H9 (cell line): Measurements from ENCODE around the gene LRP8. TPM values are rescaled to one million over a fixed set of nuclear protein-coding genes. Genes with fewer than 3 reads are reported as not detected.

ENCODE experiments used
- DNase-seq: peaks from one replicate; pipeline ENCODE4 v3.0.0-alpha.2; 2017
- H2AFZ ChIP-seq: one replicate; pipeline ENCODE4 v1.6.1; 2013; ENCODE audit warnings: mild to moderate bottlenecking, low read length, control low read depth, moderate library complexity
- H2AK5ac ChIP-seq: 2 replicates; pipeline ENCODE4 v1.6.1; 2013; ENCODE audit warnings: low read length, control low read depth, mixed read lengths; ENCODE audit not compliant: insufficient read length
- H2BK120ac ChIP-seq: one replicate; pipeline ENCODE4 v1.6.1; 2013; ENCODE audit warnings: low read depth, mild to moderate bottlenecking, low read length, control low read depth, inconsistent platforms; ENCODE audit not compliant: poor library complexity, severe bottlenecking
- H2BK12ac ChIP-seq: 2 replicates; pipeline ENCODE4 v1.6.1; 2013; ENCODE audit warnings: low read length, control low read depth, mixed read lengths, low read depth; ENCODE audit not compliant: insufficient read length
- H2BK15ac ChIP-seq: 2 replicates; pipeline ENCODE4 v1.6.1; 2013; ENCODE audit warnings: low read depth, low read length, control low read depth
- H2BK20ac ChIP-seq: one replicate; pipeline ENCODE4 v1.6.1; 2013; ENCODE audit warnings: low read depth, mild to moderate bottlenecking, low read length, control low read depth, inconsistent platforms; ENCODE audit not compliant: poor library complexity, severe bottlenecking
- H2BK5ac ChIP-seq: 2 replicates; pipeline ENCODE4 v1.6.1; 2013; ENCODE audit warnings: low read length, control low read depth, mixed read lengths; ENCODE audit not compliant: insufficient read length
- H3K14ac ChIP-seq: 2 replicates; pipeline ENCODE4 v1.6.1; 2013; ENCODE audit warnings: low read length, control low read depth; ENCODE audit not compliant: insufficient read depth
- H3K18ac ChIP-seq: 2 replicates; pipeline ENCODE4 v1.6.1; 2013; ENCODE audit warnings: low read depth, mild to moderate bottlenecking, mixed read lengths, low read length, control low read depth; ENCODE audit not compliant: insufficient read length
- H3K23ac ChIP-seq: 2 replicates; pipeline ENCODE4 v1.6.1; 2013; ENCODE audit warnings: low read length, control low read depth, mixed read lengths, low read depth; ENCODE audit not compliant: insufficient read length
- H3K23me2 ChIP-seq: 2 replicates; pipeline ENCODE4 v1.6.1; 2013; ENCODE audit warnings: low read depth, mild to moderate bottlenecking, mixed read lengths, low read length, control low read depth; ENCODE audit not compliant: insufficient read length, poor library complexity, severe bottlenecking
- H3K27ac ChIP-seq: 2 replicates; pipeline ENCODE4 v1.5.1; 2013; ENCODE audit warnings: low read length, control low read depth, mixed read lengths, low read depth; ENCODE audit not compliant: insufficient read length
- H3K27me3 ChIP-seq: 2 replicates; pipeline ENCODE4 v1.6.1; 2013; ENCODE audit warnings: low read length, control low read depth, inconsistent platforms; ENCODE audit not compliant: insufficient read depth
- H3K4ac ChIP-seq: 2 replicates; pipeline ENCODE4 v1.6.1; 2013; ENCODE audit warnings: low read depth, mild to moderate bottlenecking, control low read depth, inconsistent platforms, low read length, moderate library complexity
- H3K4me1 ChIP-seq: 2 replicates; pipeline ENCODE4 v1.6.1; 2013; ENCODE audit warnings: low read length, control low read depth, inconsistent platforms; ENCODE audit not compliant: insufficient read depth
- H3K4me2 ChIP-seq: 2 replicates; pipeline ENCODE4 v1.6.1; 2013; ENCODE audit warnings: low read length, control low read depth, mixed read lengths; ENCODE audit not compliant: insufficient read length, insufficient read depth
- H3K56ac ChIP-seq: 2 replicates; pipeline ENCODE4 v1.6.1; 2013; ENCODE audit warnings: low read depth, mild to moderate bottlenecking, mixed read lengths, low read length, control low read depth; ENCODE audit not compliant: insufficient read length
- H3K79me1 ChIP-seq: 2 replicates; pipeline ENCODE4 v1.6.1; 2013; ENCODE audit warnings: low read depth, mild to moderate bottlenecking, moderate library complexity, low read length, control low read depth, inconsistent platforms; ENCODE audit not compliant: insufficient read depth, poor library complexity, severe bottlenecking
- H3K79me2 ChIP-seq: 2 replicates; pipeline ENCODE4 v1.6.1; 2013; ENCODE audit warnings: low read length, control low read depth, inconsistent platforms; ENCODE audit not compliant: insufficient read depth
- H3K9ac ChIP-seq: 2 replicates; pipeline ENCODE4 v1.6.1; 2013; ENCODE audit warnings: low read length, control low read depth, mixed read lengths; ENCODE audit not compliant: insufficient read length; ENCODE audit errors: extremely low read depth
- H3K9me3 ChIP-seq: one replicate; pipeline ENCODE4 v1.6.1; 2013; ENCODE audit warnings: low read depth, low read length, inconsistent platforms; ENCODE audit not compliant: control insufficient read depth
- H3T11ph ChIP-seq: one replicate; pipeline ENCODE4 v1.6.1; 2013; ENCODE audit warnings: mild to moderate bottlenecking, low read length, control low read depth, inconsistent platforms
- H4K20me1 ChIP-seq: one replicate; pipeline ENCODE4 v1.6.1; 2013; ENCODE audit not compliant: control insufficient read depth, insufficient read length, insufficient read depth
- H4K5ac ChIP-seq: 2 replicates; pipeline ENCODE4 v1.6.1; 2013; ENCODE audit warnings: low read depth, mild to moderate bottlenecking, mixed read lengths, low read length, control low read depth; ENCODE audit not compliant: insufficient read length
- H4K8ac ChIP-seq: replicated peaks from 2 replicates; pipeline ENCODE4 v1.6.1; 2013; ENCODE audit warnings: low read length, control low read depth, mixed read lengths, low read depth; ENCODE audit not compliant: insufficient read length
- H4K91ac ChIP-seq: 2 replicates; pipeline ENCODE4 v1.6.1; 2013; ENCODE audit warnings: low read depth, mild to moderate bottlenecking, moderate library complexity, mixed read lengths, low read length, control low read depth; ENCODE audit not compliant: insufficient read length
- H3K27ac Mint-ChIP-seq, 3 experiments: 2 replicates in 2 of 3; 3 replicates in 1 of 3; pipeline ENCODE4 v1.8.0; 2020 to 2021; ENCODE audit warnings: mixed read lengths in 3 of 3, mild to moderate bottlenecking in 1 of 3, moderate library complexity in 1 of 3
- H3K27me3 Mint-ChIP-seq: 2 replicates; pipeline ENCODE4 v1.8.0; 2021; ENCODE audit warnings: low read depth, mild to moderate bottlenecking, moderate library complexity, mixed read lengths
- H3K36me3 Mint-ChIP-seq, 3 experiments: 2 replicates in 2 of 3; 3 replicates in 1 of 3; pipeline ENCODE4 v1.8.0; 2020 to 2021; ENCODE audit warnings: low read depth in 3 of 3, mixed read lengths in 3 of 3; ENCODE audit not compliant: insufficient read depth in 1 of 3
- H3K4me1 Mint-ChIP-seq, 2 experiments: 2 replicates each; pipeline ENCODE4 v1.8.0; 2020; ENCODE audit warnings: mixed read lengths in 2 of 2
- H3K4me3 Mint-ChIP-seq, 2 experiments: 2 replicates in 1 of 2; 3 replicates in 1 of 2; pipeline ENCODE4 v1.8.0; 2020 to 2021; ENCODE audit warnings: mild to moderate bottlenecking in 2 of 2, mixed read lengths in 2 of 2, moderate library complexity in 1 of 2
- H3K9me3 Mint-ChIP-seq, 2 experiments: 2 replicates in 1 of 2; 3 replicates in 1 of 2; pipeline ENCODE4 v1.8.0; 2020; ENCODE audit warnings: mild to moderate bottlenecking in 2 of 2, mixed read lengths in 2 of 2, moderate library complexity in 1 of 2
- CTCF ChIP-seq: fragments of 200-600 bp; sonication (generic); conservative IDR thresholded peaks from 3 replicates; pipeline ENCODE4 v1.8.0; 2021; ENCODE audit warnings: antibody characterized with exemption, mild to moderate bottlenecking
- WGBS: extraction: QIAGEN DNeasy Blood & Tissue Kit; methylation state at CpG from one replicate; pipeline ENCODE4 v1.1.7; 2013; ENCODE audit warnings: missing lambda C conversion rate, low lambda C conversion rate, mixed read lengths; ENCODE audit not compliant: insufficient read length; ENCODE audit errors: extremely low coverage; 5-methylcytosine and 5-hydroxymethylcytosine counted together
- total RNA-seq: library from RNA; stranded (reverse); gene quantifications from 2 replicates; pipeline ENCODE4 v1.2.1, GENCODE V29; 2021

LRP8 gene
- total RNA-seq, 1 experiment from 2014 or later = 78.6 TPM

GRCh38 chr1:53346814-53347176, 18.9 kb upstream of the LRP8 start:
- Mint-ChIP-seq H3K27ac (no peak overlapping the region), H3K36me3 (no peaks in the 10 kb centered on the region), H3K4me1 (peaks cover 28% of the 10 kb centered on the region in 2 experiments), H3K4me3 (no peak overlapping the region), H3K27me3 (peaks cover 32% of the 10 kb centered on the region), H3K9me3 (no peaks in the 10 kb centered on the region)
- Histone ChIP-seq H3K9me3 (no peaks in the 10 kb centered on the region), H3K79me1 (no peaks in the 10 kb centered on the region), H2BK15ac (no peak overlapping the region), H3K9ac (no peak overlapping the region), H3K14ac (no peak overlapping the region), H2BK5ac (no peak overlapping the region), H3K27me3 (no peaks in the 10 kb centered on the region), H4K5ac (no peak overlapping the region), H3K4ac (no peak overlapping the region), H3K27ac (no peak overlapping the region), H3K23me2 (no peaks in the 10 kb centered on the region), H3T11ph (no peak overlapping the region), H2BK12ac (no peak overlapping the region), H3K4me1 (no peaks in the 10 kb centered on the region), H3K79me2 (no peaks in the 10 kb centered on the region), H2AFZ (no peak overlapping the region), H2BK20ac (no peak overlapping the region), H4K8ac (no peak overlapping the region), H3K18ac (no peak overlapping the region), H2AK5ac (no peak overlapping the region), H2BK120ac (no peak overlapping the region), H4K91ac (no peak overlapping the region), H3K4me2 (no peak overlapping the region), H3K56ac (no peak overlapping the region), H3K23ac (no peak overlapping the region), H4K20me1 (no peaks in the 10 kb centered on the region)
- no CpG with 5 or more reads among the region's 3 CpGs for WGBS
- peak; percentile 2 for DNase-seq
- TF ChIP-seq CTCF = no peak
